Measurements from ENCODE around the gene SPATA3. TPM values are rescaled to one million over a fixed set of nuclear protein-coding genes. Genes with fewer than 3 reads are reported as not detected.
"Not testable (repeated sequence)": the region's sequence is repeated elsewhere in the genome, so short reads cannot be mapped to it uniquely, and the experiment has no call there.

Gene SPATA3
- total and polyA plus RNA-seq, 2 donors (not counting 1 experiment from before 2014, with no cell fraction given): not detected

DNA sequence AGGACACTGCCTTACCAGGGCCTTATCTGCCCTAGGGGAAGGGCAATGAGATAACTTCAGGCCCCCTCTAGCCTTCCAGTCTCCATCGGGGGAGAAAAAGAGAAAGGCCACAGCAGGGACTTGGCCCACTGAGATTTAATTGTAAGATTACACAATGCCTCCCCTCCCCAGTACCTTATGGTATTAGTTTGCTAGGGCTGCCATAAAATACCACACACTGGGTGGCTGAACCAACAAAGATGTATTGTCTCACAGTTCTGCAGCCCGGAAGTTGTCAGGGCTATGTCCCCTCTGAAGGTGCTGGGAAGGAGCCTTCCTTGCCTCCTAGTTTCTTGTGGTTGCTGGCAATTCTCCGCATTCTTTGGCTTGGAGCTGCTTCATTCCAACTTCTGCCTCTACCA lies 34.8 kb upstream of the SPATA3 start:
- DNase-seq (ENCODE audit: low read depth in 2 of 2): peak in 1 of 2 donors; percentile 78
- Histone ChIP-seq H3K9ac (ENCODE audit: insufficient read depth, low read length) (no peak overlapping the region), H3K27ac (ENCODE audit: insufficient read depth, low read length) (no peak overlapping the region), H4K20me1 (ENCODE audit: control insufficient read depth, extremely low read depth, insufficient read depth, low read length) (no peaks in the 10 kb centered on the region), H2AFZ (ENCODE audit: low read length) (no peak overlapping the region), H3K79me2 (ENCODE audit: control insufficient read depth, insufficient read depth, low read length) (no peaks in the 10 kb centered on the region), H3K27me3 (ENCODE audit: control insufficient read depth, insufficient read depth, low read length) (no peaks in the 10 kb centered on the region), H3K9me3 (ENCODE audit: control insufficient read depth, insufficient read depth, low read depth, low read length) (no peaks in the 10 kb centered on the region), H3K4me2 (ENCODE audit: extremely low read depth, insufficient read depth, low read length) (no peak overlapping the region), H3K36me3 (ENCODE audit: control insufficient read depth, insufficient read depth, low read length) (no peaks in the 10 kb centered on the region), H3K4me3 (replicated peaks in 1 of 4; ENCODE audit: control extremely low read depth in 1 of 4, insufficient read depth in 1 of 4, low read depth in 3 of 4, low read length in 4 of 4) (no peak overlapping the region), H3K4me1 (ENCODE audit: control insufficient read depth, extremely low read depth, insufficient read depth, low read length) (no peaks in the 10 kb centered on the region)
- TF ChIP-seq EZH2 (IDR thresholded peaks at IDR 0.05; ENCODE audit: low read length, missing control alignments): no peak
- TF ChIP-seq, protein P1, sequence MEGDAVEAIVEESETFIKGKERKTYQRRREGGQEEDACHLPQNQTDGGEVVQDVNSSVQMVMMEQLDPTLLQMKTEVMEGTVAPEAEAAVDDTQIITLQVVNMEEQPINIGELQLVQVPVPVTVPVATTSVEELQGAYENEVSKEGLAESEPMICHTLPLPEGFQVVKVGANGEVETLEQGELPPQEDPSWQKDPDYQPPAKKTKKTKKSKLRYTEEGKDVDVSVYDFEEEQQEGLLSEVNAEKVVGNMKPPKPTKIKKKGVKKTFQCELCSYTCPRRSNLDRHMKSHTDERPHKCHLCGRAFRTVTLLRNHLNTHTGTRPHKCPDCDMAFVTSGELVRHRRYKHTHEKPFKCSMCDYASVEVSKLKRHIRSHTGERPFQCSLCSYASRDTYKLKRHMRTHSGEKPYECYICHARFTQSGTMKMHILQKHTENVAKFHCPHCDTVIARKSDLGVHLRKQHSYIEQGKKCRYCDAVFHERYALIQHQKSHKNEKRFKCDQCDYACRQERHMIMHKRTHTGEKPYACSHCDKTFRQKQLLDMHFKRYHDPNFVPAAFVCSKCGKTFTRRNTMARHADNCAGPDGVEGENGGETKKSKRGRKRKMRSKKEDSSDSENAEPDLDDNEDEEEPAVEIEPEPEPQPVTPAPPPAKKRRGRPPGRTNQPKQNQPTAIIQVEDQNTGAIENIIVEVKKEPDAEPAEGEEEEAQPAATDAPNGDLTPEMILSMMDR (conservative IDR thresholded peaks at IDR 0.05 in 1 of 2, IDR thresholded peaks at IDR 0.05 in 1 of 2; ENCODE audit: low read depth in 1 of 2, low read length in 2 of 2): no peak

DNA sequence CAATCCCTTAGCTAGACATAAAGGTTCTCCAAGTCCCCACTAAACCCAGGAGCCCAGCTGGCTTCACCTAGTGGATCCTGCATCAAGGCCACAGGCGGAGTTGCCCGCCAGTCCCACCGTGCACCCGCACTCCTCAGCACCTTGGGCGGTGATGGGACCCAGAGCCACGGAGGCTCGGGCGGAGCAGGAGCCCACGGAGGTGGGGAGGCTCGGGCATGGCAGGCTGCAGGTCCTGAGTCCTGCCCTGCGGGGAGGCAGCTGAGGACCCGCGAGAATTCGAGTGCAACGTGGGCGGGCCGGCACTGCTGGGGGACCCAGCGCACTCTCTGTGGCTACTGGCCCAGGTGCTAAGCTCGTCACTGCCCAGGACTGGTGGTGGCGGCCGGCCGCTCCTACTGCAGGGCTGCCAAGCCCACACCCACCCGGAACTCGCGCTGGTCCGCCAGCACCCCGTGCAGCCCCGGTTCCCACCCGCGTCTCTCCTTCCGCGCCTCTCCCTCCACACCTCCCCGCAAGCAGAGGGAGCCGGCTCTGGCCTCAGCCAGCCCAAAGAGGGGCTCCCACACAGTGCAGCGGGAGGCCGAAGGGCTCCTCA lies 31.7 kb upstream of the SPATA3 start:
- Histone ChIP-seq H3K4me2 (ENCODE audit: extremely low read depth, insufficient read depth, low read length) (no peak overlapping the region), H4K20me1 (ENCODE audit: control insufficient read depth, extremely low read depth, insufficient read depth, low read length) (no peaks in the 10 kb centered on the region), H3K27me3 (ENCODE audit: control insufficient read depth, insufficient read depth, low read length) (no peaks in the 10 kb centered on the region), H3K36me3 (ENCODE audit: control insufficient read depth, insufficient read depth, low read length) (no peaks in the 10 kb centered on the region), H3K4me1 (ENCODE audit: control insufficient read depth, extremely low read depth, insufficient read depth, low read length) (no peaks in the 10 kb centered on the region), H3K9me3 (ENCODE audit: control insufficient read depth, insufficient read depth, low read depth, low read length) (no peaks in the 10 kb centered on the region), H3K27ac (ENCODE audit: insufficient read depth, low read length) (no peak overlapping the region), H2AFZ (ENCODE audit: low read length) (no peak overlapping the region), H3K4me3 (replicated peaks in 1 of 4; ENCODE audit: control extremely low read depth in 1 of 4, insufficient read depth in 1 of 4, low read depth in 3 of 4, low read length in 4 of 4) (no peak overlapping the region), H3K9ac (ENCODE audit: insufficient read depth, low read length) (no peak overlapping the region), H3K79me2 (ENCODE audit: control insufficient read depth, insufficient read depth, low read length) (no peaks in the 10 kb centered on the region)
- TF ChIP-seq EZH2 (IDR thresholded peaks at IDR 0.05; ENCODE audit: low read length, missing control alignments): no peak
- TF ChIP-seq, protein P1 (conservative IDR thresholded peaks at IDR 0.05 in 1 of 2, IDR thresholded peaks at IDR 0.05 in 1 of 2; ENCODE audit: low read depth in 1 of 2, low read length in 2 of 2): no peak
- DNase-seq (ENCODE audit: low read depth in 2 of 2): no peak

DNA sequence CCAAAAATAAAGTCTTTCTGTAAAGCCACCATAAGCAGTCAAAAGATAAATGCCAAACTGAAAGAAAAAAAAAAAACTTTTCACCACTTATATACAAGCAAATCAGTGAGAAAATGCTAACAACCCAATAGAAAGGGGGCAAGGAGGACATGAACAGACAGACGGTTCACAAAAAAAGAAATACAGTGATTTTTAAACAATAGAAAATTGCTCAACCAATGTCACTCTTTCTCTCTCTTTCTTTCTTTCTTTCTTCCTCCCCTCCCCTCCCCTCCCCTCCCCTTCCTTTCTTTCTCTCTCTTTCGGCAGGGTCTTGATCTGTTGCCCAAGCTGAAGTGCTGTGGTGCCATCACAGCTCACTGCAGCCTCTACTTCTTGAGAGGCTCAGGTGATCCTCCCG lies 28.8 kb upstream of the SPATA3 start:
- Histone ChIP-seq H3K4me1 (ENCODE audit: control insufficient read depth, extremely low read depth, insufficient read depth, low read length) (no peaks in the 10 kb centered on the region), H4K20me1 (ENCODE audit: control insufficient read depth, extremely low read depth, insufficient read depth, low read length) (no peaks in the 10 kb centered on the region), H3K27ac (ENCODE audit: insufficient read depth, low read length) (no peak overlapping the region), H3K4me3 (replicated peaks in 1 of 4; ENCODE audit: control extremely low read depth in 1 of 4, insufficient read depth in 1 of 4, low read depth in 3 of 4, low read length in 4 of 4) (no peak overlapping the region), H3K36me3 (ENCODE audit: control insufficient read depth, insufficient read depth, low read length) (no peaks in the 10 kb centered on the region), H3K9me3 (ENCODE audit: control insufficient read depth, insufficient read depth, low read depth, low read length) (no peaks in the 10 kb centered on the region), H3K9ac (ENCODE audit: insufficient read depth, low read length) (no peak overlapping the region), H3K79me2 (ENCODE audit: control insufficient read depth, insufficient read depth, low read length) (no peaks in the 10 kb centered on the region), H3K27me3 (ENCODE audit: control insufficient read depth, insufficient read depth, low read length) (no peaks in the 10 kb centered on the region), H2AFZ (ENCODE audit: low read length) (no peak overlapping the region), H3K4me2 (ENCODE audit: extremely low read depth, insufficient read depth, low read length) (no peak overlapping the region)
- no peak for DNase-seq (ENCODE audit: low read depth in 2 of 2)
- TF ChIP-seq EZH2 (IDR thresholded peaks at IDR 0.05; ENCODE audit: low read length, missing control alignments): no peak
- TF ChIP-seq, protein P1 (conservative IDR thresholded peaks at IDR 0.05 in 1 of 2, IDR thresholded peaks at IDR 0.05 in 1 of 2; ENCODE audit: low read depth in 1 of 2, low read length in 2 of 2): no peak

DNA sequence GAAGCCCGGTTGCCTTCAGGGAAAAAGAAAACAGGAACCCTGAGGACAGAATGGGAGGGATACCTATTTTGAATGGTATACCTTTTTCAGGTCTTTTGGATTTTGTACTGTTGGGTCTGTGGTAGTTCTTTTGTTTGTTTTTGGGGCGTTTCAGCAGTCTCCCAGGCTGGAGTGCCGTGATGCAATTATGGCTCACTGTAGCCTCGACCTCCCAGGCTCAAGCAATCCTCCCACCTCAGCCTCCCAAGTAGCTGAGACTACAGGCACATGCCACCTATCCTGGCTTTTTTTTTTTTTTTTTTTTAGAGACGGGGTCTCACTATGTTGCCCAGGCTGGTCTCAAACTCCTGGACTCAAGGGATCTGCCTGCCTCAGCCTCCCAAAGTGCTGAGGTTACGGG lies 27.6 kb upstream of the SPATA3 start:
- not testable (repeated sequence) for DNase-seq (ENCODE audit: low read depth in 2 of 2); H3K27me3 ChIP-seq (ENCODE audit: control insufficient read depth, insufficient read depth, low read length); H3K9ac ChIP-seq (ENCODE audit: insufficient read depth, low read length); H3K36me3 ChIP-seq (ENCODE audit: control insufficient read depth, insufficient read depth, low read length); H3K4me3 ChIP-seq (replicated peaks in 1 of 4; ENCODE audit: control extremely low read depth in 1 of 4, insufficient read depth in 1 of 4, low read depth in 3 of 4, low read length in 4 of 4); H3K4me1 ChIP-seq (ENCODE audit: control insufficient read depth, extremely low read depth, insufficient read depth, low read length); H4K20me1 ChIP-seq (ENCODE audit: control insufficient read depth, extremely low read depth, insufficient read depth, low read length); H3K9me3 ChIP-seq (ENCODE audit: control insufficient read depth, insufficient read depth, low read depth, low read length); H3K4me2 ChIP-seq (ENCODE audit: extremely low read depth, insufficient read depth, low read length); H2AFZ ChIP-seq (ENCODE audit: low read length); H3K27ac ChIP-seq (ENCODE audit: insufficient read depth, low read length); H3K79me2 ChIP-seq (ENCODE audit: control insufficient read depth, insufficient read depth, low read length)
